Stimulated activated naive CD4-positive, alpha-beta T cell (primary cell): Measurements from ENCODE around the gene CCDC185.
"Not testable (repeated sequence)": the region's sequence is repeated elsewhere in the genome, so short reads cannot be mapped to it uniquely, and the experiment has no call there.

Experiments used
- DNase-seq, 6 experiments: peaks; one replicate each; lab custom pipeline; 2025; lab: John Stamatoyannopoulos, UW

The CCDC185 gene

DNA sequence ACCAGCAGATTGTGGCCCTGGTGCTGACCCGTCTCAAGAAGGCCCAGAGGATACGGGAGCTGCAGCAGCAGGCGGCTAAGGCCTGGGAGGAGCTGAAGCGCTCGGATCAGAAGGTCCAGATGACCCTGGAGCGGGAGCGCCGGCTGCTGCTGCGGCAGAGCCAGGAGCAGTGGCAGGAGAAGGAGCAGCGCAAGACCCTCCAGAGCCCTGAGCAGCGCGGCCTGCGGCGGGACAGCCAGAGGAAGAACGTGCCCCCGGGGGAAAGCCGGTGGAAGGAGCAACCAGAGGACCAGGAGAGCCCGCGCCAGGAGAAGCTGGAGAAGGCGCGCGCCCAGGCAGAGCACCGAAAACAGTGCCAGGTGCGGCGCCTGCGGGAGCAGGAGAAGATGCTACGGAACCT lies 1.0 kb downstream of the CCDC185 start:
- DNase-seq = no peak

- DNase-seq = no peak
These were observed 1.5 kb downstream of the CCDC185 start for GRCh38 chr1:223394706-223395105.

- not testable (repeated sequence) for DNase-seq
These were observed 6.2 kb downstream of the CCDC185 start for GRCh38 chr1:223399393-223399792.

DNA sequence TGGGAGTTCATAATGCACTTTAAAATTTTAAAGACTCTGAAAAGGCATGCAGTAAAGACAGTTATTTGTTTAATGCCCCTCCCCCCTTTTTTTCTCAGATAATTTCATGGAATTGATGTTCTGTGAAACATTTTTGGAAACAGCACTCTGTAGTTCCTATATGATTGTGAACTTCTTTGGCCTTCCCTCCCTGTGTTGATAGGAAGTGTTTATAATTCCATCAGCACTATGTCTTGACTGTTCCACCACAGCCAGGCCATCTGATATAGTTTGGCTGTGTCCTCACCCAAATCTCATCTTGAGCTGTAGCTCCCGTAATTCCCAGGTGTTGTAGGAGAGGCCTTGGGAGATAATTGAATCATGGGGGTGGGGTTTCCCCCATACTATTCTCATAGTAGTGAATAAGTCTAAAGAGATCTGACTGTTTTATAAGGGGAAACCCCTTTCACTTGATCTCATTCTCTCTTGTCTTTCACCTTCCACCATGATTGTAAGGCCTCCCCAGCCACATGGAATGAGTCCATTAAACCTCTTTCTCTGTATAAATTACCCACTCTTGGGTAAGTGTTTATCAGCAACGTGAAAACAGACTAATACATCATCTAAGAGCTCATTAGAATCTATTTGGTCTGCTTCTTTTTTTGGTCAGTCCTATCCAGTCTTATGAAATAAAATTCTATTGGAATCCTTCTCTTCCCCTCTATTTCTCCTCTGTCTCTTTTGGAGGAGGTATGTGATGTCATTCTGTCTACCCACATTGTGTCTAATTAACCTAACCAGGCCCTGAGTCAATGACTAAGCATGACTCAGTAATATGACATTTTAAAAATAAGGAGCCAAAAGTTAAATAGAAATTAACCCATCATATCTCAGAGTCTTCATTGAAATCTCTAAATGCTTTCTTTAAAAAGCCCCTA lies 8.9 kb downstream of the CCDC185 start:
- no peak for DNase-seq

DNA sequence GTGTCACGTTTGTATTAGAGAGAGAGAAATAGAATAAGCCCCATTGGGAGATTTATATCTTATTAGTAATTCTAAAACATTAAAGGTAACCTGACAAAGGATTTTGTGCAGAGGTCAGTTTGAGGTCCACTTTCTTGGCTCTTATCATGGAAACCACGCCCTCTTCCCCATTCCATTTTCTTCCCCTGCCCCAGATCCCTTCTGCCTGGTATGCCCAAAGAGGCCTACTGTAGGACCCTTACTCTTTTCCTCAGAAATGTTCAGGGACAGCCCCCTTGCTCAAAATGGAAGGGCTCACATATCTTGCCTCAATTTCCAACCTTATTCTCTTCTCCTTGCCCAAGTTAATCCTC lies 9.6 kb downstream of the CCDC185 start:
- no peak for DNase-seq

DNA sequence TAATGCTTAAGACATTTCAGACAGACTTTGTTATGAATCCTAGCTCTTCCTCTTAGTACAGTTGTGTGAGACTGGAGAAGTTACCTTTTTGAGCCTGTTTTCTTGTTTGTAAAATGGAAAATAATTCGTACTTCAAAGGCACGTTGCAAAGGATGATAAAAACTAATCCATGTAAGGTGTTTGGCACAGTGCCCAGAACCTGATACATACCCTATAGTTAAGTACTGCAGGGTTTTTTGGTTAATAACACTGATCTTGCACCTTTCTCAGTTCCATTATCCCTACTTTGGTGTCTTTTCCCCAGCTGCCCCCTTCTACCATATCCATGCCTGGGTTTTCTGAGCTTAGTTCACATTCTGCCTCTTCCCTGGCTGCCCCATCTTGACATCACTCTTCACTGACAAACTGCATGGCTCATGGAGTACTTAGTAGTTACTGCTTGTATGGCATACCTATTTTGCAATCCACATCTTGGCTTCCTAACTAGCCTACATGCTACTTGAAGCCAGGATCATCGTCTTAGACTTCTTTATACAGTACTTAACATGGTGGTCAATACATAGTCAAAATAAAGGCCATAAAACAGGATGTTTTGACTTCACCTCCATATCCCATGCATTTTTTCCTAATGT lies 10.1 kb downstream of the CCDC185 start:
- no peak for DNase-seq

- DNase-seq = peak in 2 of 6 experiments; percentile 4 to 37
These were observed 12.3 kb downstream of the CCDC185 start for GRCh38 chr1:223405507-223405906.

DNA sequence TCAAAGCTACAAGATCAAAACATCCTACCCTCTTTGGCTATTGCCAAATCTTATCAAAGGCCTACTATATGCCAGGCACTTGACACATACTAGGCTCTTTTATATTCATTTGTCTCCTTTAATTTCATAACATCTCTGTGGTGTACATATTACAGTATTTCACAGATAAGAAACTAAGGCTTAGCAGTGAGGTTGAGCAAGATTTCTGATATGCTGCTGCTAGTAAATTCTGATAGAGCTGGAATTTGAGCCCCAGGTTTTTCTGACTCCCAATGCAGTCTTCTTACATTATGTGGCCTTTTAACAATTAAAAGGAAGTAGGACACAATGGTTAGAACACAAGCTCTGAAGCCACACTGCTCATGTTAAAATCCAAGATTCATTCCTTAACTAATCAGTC lies 16.8 kb downstream of the CCDC185 start:
- DNase-seq = no peak

DNA sequence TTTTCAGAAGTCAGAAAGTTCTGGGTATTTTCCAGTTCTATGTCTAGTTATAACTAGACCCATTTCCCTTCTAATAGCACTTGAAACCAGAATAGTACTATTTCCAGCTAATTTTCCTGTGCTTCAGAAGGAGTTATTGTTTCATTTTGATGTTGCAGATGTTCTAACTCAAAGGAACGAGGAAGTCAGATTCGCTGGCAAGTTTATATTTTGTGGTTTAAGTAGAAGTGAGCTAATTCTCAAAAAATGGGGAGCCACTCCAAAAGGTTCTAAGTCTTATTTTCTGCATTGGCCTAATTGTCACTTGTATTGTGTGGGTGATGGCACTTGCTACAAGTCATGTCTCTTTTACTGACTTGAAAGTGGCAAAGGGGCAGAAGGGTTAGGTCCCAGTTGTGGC lies 18.1 kb downstream of the CCDC185 start:
- no peak for DNase-seq

- DNase-seq = no peak
These were observed 18.5 kb downstream of the CCDC185 start for GRCh38 chr1:223411710-223412109.

- no peak for DNase-seq
These were observed 20.0 kb downstream of the CCDC185 start for GRCh38 chr1:223413216-223413615.

- DNase-seq = no peak
These were observed 24.2 kb downstream of the CCDC185 start for GRCh38 chr1:223417444-223417843.

DNA sequence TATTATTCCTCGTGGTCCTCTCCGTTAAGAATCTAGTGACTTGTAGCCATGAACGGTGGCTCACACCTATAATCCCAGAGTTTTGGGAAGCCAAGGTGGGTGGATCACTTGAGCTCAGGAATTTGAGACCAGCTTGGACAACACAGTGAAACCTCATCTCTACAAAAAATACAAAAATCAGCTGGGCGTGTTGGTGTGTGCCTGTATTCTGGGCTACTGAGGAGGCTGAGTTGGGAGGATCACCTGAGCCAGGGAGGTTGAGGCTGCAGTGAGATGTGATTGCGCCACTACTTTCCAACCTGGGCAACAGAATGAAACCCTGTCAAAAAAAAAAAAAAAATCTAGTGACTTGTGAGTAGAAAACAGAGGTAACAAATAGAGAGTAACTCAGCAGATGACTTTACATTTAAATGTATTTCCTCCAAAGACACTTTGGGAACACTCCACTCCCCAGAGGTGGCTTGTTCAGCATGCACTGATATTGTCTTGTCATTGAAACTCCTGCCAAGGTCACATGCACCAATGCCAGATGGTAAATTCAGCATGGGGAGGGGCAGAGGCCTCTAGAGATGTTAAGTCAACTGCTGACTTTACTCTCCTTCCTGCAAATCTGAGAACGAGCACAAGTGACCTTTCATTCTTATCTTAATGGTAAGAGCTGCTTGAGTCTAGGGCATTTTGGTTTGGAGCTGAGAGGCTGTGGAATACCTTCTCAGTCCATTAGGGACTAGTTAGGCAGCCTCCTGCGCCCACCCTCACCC lies 24.9 kb downstream of the CCDC185 start:
- DNase-seq = no peak

DNA sequence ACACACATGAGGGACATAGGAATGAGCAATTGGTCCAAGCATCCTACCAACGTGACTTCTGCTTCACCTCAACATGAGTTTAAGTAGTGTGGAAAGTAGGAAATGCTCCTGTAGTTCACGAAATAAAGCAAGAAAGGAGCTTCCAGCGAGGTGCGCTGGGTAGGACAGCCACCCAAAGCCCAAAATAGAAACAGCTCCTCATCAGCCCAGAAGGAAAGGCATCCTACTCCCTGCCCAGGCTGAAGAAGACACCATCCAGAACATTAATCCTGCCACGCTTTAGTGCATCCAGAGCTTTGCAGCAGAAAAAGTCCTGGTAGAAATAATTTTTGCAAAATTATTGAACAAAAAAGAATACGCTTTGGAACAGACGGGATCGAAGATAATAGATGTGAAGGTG lies 25.9 kb downstream of the CCDC185 start:
- DNase-seq = no peak

- no peak for DNase-seq
These were observed 26.3 kb downstream of the CCDC185 start for GRCh38 chr1:223419561-223419960.

GRCh38 chr1:223421025-223421424 lies 27.8 kb downstream of the CCDC185 start:
- no peak for DNase-seq

DNA sequence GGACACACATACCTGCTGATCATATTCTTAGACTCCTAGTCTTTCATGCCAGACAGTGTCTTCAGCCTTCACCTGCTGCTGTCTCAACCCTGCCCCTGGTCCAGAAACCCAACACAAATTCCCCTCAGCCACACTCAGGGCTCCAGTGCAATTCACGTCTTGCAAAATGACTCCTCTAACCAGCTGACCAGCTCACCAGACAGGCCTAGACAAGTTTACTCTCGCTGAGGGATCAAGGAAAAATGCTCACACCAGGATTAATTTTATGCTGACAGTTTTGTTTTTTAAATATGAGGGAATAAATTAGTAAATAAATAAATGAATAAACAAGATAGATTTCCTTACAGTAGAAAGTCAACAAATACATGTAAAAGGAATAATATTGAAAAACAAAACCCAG lies 28.5 kb downstream of the CCDC185 start:
- DNase-seq = no peak

- DNase-seq = no peak
These were observed 29.7 kb downstream of the CCDC185 start for GRCh38 chr1:223422911-223423310.

DNA sequence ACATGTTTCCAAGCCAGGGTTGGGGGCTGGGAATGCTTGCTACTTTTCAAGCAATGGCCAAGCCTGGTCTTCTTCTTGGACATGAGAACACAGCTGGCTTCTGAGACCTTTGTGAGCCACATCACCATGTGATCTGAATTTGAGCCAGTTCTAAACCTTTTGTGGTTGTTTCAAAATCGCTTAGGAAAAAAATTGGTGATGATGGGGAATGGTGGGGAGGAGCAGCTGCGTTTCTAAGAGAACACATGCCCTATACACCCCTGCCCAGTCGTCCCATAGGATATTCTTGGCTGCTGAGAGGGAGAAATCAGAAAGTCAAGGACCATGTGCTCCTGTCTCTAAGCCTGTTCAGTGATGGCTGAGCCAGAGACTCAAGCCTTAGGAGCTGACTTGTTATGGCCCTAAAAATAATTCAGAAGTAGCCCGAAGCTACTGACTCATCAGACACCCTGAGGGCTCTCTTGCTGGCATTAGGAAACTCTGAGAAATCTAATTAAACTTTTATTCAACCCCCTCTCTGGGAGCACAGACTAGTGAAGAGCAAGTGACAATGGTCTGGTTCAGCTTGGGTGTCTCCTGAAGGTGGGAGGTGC lies 30.5 kb downstream of the CCDC185 start:
- no peak for DNase-seq

DNA sequence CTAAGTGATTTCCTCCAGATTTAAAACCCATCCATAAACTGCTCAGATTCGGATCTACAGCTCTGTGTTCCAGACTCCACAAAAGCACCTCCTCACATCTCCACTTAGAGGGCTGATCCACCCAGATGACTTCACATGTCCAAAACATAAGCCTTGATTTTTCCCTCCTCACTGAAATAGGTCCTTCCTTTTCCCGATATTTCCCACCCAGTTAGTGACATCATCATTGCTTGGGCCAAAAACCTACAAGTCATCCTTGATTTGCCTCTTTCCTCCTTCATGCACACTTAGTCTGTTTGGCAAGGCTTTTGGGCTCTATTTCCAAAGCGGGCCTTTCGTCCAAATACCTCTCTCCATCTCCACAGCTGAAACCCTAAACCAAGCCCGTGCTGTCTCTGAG lies 32.3 kb downstream of the CCDC185 start:
- no peak for DNase-seq

GRCh38 chr1:223426936-223427335 lies 33.7 kb downstream of the CCDC185 start:
- DNase-seq = no peak

GRCh38 chr1:223429313-223429731 lies 36.1 kb downstream of the CCDC185 start:
- DNase-seq = no peak
